Neural cell (in vitro differentiated cells): Measurements from ENCODE around the gene ANKRD6. TPM values are rescaled to one million over a fixed set of nuclear protein-coding genes. Genes with fewer than 3 reads are reported as not detected.

Source experiments
- H2AFZ ChIP-seq: fragments of 200-600, 300-800 bp; sonication (generic), shearing (Covaris generic); 2 replicates; pipeline ENCODE4 v1.6.0; 2014; ENCODE audit warnings: low read depth, mild to moderate bottlenecking, antibody characterized with exemption, low read length, moderate library complexity
- H3F3A ChIP-seq: fragments of 200-600 bp; shearing (Covaris generic); 2 replicates; pipeline ENCODE4 v1.6.1; 2016; ENCODE audit warnings: mild to moderate bottlenecking, moderate library complexity, mixed read lengths, antibody characterized with exemption, low read length; ENCODE audit not compliant: insufficient read depth, poor library complexity, severe bottlenecking
- H3K27ac ChIP-seq: fragments of 200-600, 300-800 bp; sonication (generic), shearing (Covaris generic); 2 replicates; pipeline ENCODE4 v1.5.1; 2014; ENCODE audit warnings: mild to moderate bottlenecking, low read length, moderate library complexity
- H3K27me3 ChIP-seq: fragments of 300-800, 200-600 bp; sonication (generic), shearing (Covaris generic); 2 replicates; pipeline ENCODE4 v1.6.0; 2014; ENCODE audit warnings: mild to moderate bottlenecking, low read depth, low read length, moderate library complexity; ENCODE audit not compliant: insufficient read depth
- H3K36me3 ChIP-seq: fragments of 300-800, 200-600 bp; sonication (generic), shearing (Covaris generic); 2 replicates; pipeline ENCODE4 v1.5.1; 2014; ENCODE audit warnings: mild to moderate bottlenecking, antibody characterized with exemption, low read length, moderate library complexity; ENCODE audit not compliant: insufficient read depth
- H3K4me2 ChIP-seq: fragments of 300-800, 200-600 bp; sonication (generic), shearing (Covaris generic); 2 replicates; pipeline ENCODE4 v1.6.0; 2014; ENCODE audit warnings: mild to moderate bottlenecking, low read length
- H3K4me3 ChIP-seq: fragments of 300-800, 200-600 bp; sonication (generic), shearing (Covaris generic); 2 replicates; pipeline ENCODE4 v1.5.1; 2014; ENCODE audit warnings: mild to moderate bottlenecking, low read length, moderate library complexity
- H3K79me2 ChIP-seq: fragments of 200-600 bp; shearing (Covaris generic); replicated peaks from 2 replicates; pipeline ENCODE4 v1.6.0; 2014; ENCODE audit warnings: mild to moderate bottlenecking, low read length, moderate library complexity; ENCODE audit not compliant: insufficient read depth
- H3K9ac ChIP-seq: fragments of 300-800, 200-600 bp; sonication (generic), shearing (Covaris generic); 2 replicates; pipeline ENCODE4 v1.6.1; 2016; ENCODE audit warnings: mild to moderate bottlenecking, low read length, mixed read lengths
- H3K9me2 ChIP-seq: fragments of 200-600 bp; shearing (Covaris generic); 2 replicates; pipeline ENCODE4 v1.6.1; 2016; ENCODE audit warnings: mild to moderate bottlenecking, low read length, mixed read lengths; ENCODE audit not compliant: insufficient read depth
- H3K9me3 ChIP-seq: fragments of 200-600, 300-800 bp; sonication (generic), shearing (Covaris generic); 2 replicates; pipeline ENCODE4 v1.6.1; 2016; ENCODE audit warnings: mild to moderate bottlenecking, mixed run types, low read length, moderate library complexity, mixed read lengths
- H4K20me1 ChIP-seq: fragments of 200-600 bp; shearing (Covaris generic); 2 replicates; pipeline ENCODE4 v1.6.1; 2016; ENCODE audit warnings: mild to moderate bottlenecking, mixed run types; ENCODE audit not compliant: insufficient read depth
- EP300 ChIP-seq: fragments of 450-650 bp; conservative IDR thresholded peaks from 2 replicates; pipeline ENCODE4 v1.6.1; 2014; ENCODE audit warnings: antibody characterized with exemption, mild to moderate bottlenecking, moderate library complexity; ENCODE audit not compliant: poor library complexity, severe bottlenecking
- EZH2 ChIP-seq: fragments of 200-600, 300-800 bp; shearing (Covaris generic), sonication (generic); IDR thresholded peaks from 2 replicates; pipeline ENCODE4 v1.6.1; 2014; ENCODE audit warnings: antibody characterized with exemption, low read length, borderline replicate concordance, mild to moderate bottlenecking; ENCODE audit not compliant: insufficient read depth, poor library complexity, severe bottlenecking
- MXI1 ChIP-seq: fragments of 450-650 bp; conservative IDR thresholded peaks from 2 replicates; pipeline ENCODE4 v1.6.1; 2014; ENCODE audit warnings: antibody characterized with exemption, mild to moderate bottlenecking; ENCODE audit not compliant: poor library complexity, severe bottlenecking
- POLR2AphosphoS5 ChIP-seq: IDR thresholded peaks from 2 replicates; pipeline ENCODE4 v1.6.1; 2012
- RAD21 ChIP-seq: fragments of 450-650 bp; conservative IDR thresholded peaks from 2 replicates; pipeline ENCODE4 v1.6.1; 2014; ENCODE audit warnings: antibody characterized with exemption, mild to moderate bottlenecking, moderate library complexity
- SMC3 ChIP-seq: fragments of 450-650 bp; conservative IDR thresholded peaks from 2 replicates; pipeline ENCODE4 v1.6.1; 2014; ENCODE audit warnings: antibody characterized with exemption, mild to moderate bottlenecking, moderate library complexity; ENCODE audit not compliant: poor library complexity
- TAF1 ChIP-seq: IDR thresholded peaks from 2 replicates; pipeline ENCODE4 v1.6.1; 2012; ENCODE audit warnings: low read depth
- polyA plus RNA-seq: library from polyadenylated mRNA; depleted of rRNA; stranded (reverse); fragments of >200 nt; gene quantifications from 2 replicates; pipeline ENCODE4 v1.2.3, GENCODE V29; 2014
- TF ChIP-seq, protein P1 (sequence below): fragments of 450-650 bp; IDR thresholded peaks from 2 replicates; pipeline ENCODE4 v1.5.1; 2014; ENCODE audit warnings: antibody characterized with exemption, mild to moderate bottlenecking, moderate library complexity; ENCODE audit not compliant: poor library complexity, severe bottlenecking
- TF ChIP-seq, protein P2 (sequence below): IDR thresholded peaks from 2 replicates; pipeline ENCODE4 v1.6.1; 2012; ENCODE audit warnings: borderline replicate concordance

Gene ANKRD6
- polyA plus RNA-seq, 1 donor from 2014 or later: 43.5 TPM

DNA sequence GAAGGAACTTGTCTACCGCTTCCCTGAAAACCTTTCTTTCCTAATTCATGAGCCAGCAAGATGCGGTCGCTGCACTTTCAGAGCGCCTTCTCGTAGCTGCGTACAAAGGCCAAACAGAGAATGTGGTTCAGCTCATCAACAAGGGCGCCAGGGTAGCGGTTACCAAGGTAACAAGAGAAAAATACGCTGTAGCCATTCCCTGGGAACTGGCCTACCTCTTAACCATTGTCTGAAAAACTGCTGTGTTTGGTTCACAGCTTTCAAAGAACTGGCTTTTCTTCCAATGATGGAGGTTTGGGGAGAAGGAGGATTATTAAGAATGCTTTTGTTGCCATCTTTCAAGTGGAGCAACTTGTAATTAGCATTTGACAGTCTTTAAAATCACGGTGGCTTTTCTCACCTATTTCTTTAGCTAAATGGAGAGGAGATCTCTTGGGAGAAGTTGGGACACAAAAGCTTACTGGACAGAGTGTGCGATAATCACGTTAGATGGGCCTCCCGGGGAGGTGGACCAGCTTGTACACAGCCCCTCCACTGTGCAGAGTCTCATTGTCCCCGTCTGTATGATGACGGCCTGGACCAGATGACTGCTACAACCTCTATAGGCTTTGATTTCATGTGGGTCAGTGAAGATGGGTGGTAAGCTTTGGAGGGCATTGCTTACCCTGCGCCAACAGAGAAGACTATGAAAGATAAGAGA is 134.1 kb downstream of the ANKRD6 start:
- H3K9me2 ChIP-seq: no peaks in the 10 kb centered on the region
- TF ChIP-seq, protein P1, sequence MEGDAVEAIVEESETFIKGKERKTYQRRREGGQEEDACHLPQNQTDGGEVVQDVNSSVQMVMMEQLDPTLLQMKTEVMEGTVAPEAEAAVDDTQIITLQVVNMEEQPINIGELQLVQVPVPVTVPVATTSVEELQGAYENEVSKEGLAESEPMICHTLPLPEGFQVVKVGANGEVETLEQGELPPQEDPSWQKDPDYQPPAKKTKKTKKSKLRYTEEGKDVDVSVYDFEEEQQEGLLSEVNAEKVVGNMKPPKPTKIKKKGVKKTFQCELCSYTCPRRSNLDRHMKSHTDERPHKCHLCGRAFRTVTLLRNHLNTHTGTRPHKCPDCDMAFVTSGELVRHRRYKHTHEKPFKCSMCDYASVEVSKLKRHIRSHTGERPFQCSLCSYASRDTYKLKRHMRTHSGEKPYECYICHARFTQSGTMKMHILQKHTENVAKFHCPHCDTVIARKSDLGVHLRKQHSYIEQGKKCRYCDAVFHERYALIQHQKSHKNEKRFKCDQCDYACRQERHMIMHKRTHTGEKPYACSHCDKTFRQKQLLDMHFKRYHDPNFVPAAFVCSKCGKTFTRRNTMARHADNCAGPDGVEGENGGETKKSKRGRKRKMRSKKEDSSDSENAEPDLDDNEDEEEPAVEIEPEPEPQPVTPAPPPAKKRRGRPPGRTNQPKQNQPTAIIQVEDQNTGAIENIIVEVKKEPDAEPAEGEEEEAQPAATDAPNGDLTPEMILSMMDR: no peak
- TF ChIP-seq, protein P2, sequence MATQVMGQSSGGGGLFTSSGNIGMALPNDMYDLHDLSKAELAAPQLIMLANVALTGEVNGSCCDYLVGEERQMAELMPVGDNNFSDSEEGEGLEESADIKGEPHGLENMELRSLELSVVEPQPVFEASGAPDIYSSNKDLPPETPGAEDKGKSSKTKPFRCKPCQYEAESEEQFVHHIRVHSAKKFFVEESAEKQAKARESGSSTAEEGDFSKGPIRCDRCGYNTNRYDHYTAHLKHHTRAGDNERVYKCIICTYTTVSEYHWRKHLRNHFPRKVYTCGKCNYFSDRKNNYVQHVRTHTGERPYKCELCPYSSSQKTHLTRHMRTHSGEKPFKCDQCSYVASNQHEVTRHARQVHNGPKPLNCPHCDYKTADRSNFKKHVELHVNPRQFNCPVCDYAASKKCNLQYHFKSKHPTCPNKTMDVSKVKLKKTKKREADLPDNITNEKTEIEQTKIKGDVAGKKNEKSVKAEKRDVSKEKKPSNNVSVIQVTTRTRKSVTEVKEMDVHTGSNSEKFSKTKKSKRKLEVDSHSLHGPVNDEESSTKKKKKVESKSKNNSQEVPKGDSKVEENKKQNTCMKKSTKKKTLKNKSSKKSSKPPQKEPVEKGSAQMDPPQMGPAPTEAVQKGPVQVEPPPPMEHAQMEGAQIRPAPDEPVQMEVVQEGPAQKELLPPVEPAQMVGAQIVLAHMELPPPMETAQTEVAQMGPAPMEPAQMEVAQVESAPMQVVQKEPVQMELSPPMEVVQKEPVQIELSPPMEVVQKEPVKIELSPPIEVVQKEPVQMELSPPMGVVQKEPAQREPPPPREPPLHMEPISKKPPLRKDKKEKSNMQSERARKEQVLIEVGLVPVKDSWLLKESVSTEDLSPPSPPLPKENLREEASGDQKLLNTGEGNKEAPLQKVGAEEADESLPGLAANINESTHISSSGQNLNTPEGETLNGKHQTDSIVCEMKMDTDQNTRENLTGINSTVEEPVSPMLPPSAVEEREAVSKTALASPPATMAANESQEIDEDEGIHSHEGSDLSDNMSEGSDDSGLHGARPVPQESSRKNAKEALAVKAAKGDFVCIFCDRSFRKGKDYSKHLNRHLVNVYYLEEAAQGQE: peak; percentile 61
- no peak for TF ChIP-seq SMC3
- no peak for TF ChIP-seq MXI1
- peak; percentile 73 for TF ChIP-seq POLR2AphosphoS5
- TF ChIP-seq EP300: peak; percentile 77
- peak; percentile 29 for TF ChIP-seq TAF1
- no peak for TF ChIP-seq EZH2
- TF ChIP-seq RAD21: peak; percentile 23
- peaks cover 5% of the 10 kb centered on the region for H3K79me2 ChIP-seq
- no peaks in the 10 kb centered on the region for H3K27me3 ChIP-seq
- H2AFZ ChIP-seq: peak overlapping the region; percentile 71
- H4K20me1 ChIP-seq: no peaks in the 10 kb centered on the region
- peaks cover 4% of the 10 kb centered on the region for H3F3A ChIP-seq
- no peaks in the 10 kb centered on the region for H3K36me3 ChIP-seq
- H3K9me3 ChIP-seq: no peaks in the 10 kb centered on the region
- H3K4me2 ChIP-seq: peak overlapping the region; percentile 57
- peak overlapping the region; percentile 88 for H3K27ac ChIP-seq
- peak overlapping the region; percentile 50 for H3K4me3 ChIP-seq
- peak overlapping the region; percentile 61 for H3K9ac ChIP-seq

DNA sequence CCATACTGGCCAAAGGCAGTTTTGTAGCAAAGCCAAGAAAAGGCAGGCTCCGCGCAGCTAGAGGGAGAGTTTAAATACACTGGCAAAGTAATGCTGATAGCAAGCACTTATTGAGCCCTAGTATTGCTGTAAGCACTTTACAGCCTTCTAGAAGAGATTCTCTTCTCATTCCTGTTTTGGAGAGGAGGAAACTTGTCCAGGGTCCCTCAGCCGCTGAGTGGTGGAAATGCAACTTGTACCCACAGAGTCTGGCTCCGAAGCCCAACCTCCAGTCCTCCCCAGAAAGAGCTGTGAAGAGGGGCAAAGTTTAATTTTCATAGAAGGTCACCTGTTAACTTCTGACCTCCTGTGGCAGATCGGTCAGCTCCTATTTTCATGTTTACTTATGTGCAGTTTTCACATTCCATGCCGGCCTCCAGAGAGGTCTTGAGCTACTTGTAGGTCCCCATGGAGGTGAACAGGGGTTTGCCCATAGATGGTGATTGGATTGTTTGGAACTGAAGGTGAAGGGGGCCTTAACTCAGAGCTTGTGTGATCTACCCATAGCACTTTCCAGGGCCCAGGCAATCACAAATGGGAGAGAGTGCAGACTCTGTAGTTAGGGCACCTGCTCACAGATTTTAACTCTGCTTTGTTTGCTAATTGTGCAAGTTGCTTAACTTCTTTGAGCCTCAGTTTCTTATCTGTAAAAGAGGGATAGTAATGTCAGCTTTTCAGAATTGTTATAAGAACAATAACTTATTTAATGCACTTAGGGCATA is 134.9 kb downstream of the ANKRD6 start:
- peaks cover 5% of the 10 kb centered on the region for H3K79me2 ChIP-seq
- no peak for TF ChIP-seq TAF1
- TF ChIP-seq EZH2: no peak
- no peak for TF ChIP-seq RAD21
- H4K20me1 ChIP-seq: no peaks in the 10 kb centered on the region
- H2AFZ ChIP-seq: peak overlapping the region; percentile 71
- H3K27ac ChIP-seq: peak overlapping the region; percentile 88
- H3K9me2 ChIP-seq: no peaks in the 10 kb centered on the region
- no peaks in the 10 kb centered on the region for H3K27me3 ChIP-seq
- H3K36me3 ChIP-seq: no peaks in the 10 kb centered on the region
- H3K9me3 ChIP-seq: no peaks in the 10 kb centered on the region
- peaks cover 4% of the 10 kb centered on the region for H3F3A ChIP-seq
- H3K4me2 ChIP-seq: peak overlapping the region; percentile 57
- H3K4me3 ChIP-seq: peak overlapping the region; percentile 50
- H3K9ac ChIP-seq: peak overlapping the region; percentile 61
